CD4-positive, alpha-beta T cell treated with Interleukin-21 for 1 hour (primary cell): ENCODE data around the gene AIM2.
"Not testable (repeated sequence)": the region's sequence is repeated elsewhere in the genome, so short reads cannot be mapped to it uniquely, and the experiment has no call there.

Experiments
- DNase-seq: peaks from one replicate; pipeline ENCODE4 v3.0.0-alpha.2; 2020

The AIM2 gene

DNA sequence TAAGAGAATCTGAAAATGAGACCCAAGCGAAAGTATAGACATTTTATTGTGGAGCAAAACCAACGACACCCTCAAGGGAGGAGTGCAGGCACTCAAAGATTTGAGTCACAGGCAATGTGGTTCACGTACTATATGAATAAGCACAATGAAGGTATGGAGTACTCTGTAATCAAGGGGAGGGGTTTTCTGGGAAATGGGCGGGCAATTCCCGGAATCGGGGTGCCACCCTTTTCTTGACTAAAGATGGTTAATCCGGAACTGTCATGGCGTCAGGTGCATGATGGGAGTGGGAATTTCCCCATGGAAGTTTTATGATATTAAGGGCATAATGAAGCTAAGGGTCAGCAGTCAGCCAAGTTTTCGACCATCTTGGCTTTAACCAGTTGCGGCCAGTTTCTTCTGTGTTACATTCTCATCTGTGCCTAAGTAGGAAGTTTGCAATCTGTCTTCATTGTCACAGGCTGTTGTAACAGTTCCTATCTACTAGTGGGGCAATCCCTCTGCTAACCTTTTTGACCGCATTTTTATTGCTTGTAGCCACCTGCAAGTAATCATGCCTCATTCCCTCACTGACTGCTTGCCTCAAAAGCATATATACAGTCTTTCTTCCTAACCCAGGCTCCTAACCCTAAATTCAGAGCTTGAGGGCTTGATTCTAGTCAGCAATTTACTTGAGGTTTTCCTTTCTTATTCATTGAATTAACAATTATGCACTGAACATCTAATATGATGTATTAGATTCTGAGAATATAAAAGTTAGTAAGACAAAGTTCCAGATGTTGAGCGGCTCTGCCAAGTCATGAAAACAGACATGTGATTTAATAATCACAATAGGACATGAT lies 775 bp upstream of the AIM2 start:
- peak; percentile 98 for DNase-seq

DNA sequence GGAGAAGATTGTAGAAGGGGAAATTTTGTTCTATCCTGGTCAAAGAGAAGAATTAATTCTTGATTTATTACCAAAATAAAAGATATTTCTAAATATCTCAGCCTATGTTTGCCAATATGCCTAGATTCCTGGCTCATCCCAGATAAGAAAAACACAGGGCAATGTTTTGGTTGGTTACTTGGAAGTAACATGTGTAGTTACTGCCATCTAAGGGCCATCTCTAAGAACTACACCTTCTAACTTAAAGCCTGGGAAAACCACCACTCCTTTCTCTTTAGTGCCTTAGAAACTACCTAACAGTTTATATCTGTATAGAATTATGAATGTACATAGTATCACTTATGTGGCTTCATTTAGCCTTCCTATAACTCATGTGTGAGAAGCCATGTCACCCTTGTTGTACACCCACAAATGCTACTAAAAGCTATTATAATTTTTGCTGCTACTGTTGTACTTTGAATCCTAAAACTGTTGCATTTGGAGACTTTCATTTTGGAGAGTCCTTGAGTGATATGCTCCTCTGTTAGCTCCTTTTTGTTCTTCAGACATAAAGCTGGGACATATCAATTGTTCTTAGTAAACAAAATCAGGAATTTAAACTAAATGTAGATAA lies 4.5 kb downstream of the AIM2 start:
- DNase-seq, result peak; percentile 66

DNA sequence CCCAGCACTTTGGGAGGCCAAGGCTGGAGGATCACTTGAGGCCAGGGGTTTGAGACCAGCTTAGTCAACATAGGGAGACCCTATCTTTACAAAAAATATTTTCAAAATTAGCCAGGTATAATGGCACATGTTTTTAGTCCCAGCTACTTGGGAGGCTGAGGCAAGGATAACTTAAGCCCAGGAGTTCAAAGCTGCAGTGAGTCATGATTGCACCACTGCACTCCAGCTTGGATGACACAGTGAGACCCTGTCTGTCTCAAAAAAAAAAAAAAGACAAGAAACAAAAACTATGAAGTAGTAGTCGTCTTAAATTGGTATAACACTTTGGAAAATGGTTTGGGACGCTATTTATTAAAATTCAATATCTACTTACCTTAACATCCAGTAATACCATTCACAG lies 7.7 kb downstream of the AIM2 start:
- no peak for DNase-seq

DNA sequence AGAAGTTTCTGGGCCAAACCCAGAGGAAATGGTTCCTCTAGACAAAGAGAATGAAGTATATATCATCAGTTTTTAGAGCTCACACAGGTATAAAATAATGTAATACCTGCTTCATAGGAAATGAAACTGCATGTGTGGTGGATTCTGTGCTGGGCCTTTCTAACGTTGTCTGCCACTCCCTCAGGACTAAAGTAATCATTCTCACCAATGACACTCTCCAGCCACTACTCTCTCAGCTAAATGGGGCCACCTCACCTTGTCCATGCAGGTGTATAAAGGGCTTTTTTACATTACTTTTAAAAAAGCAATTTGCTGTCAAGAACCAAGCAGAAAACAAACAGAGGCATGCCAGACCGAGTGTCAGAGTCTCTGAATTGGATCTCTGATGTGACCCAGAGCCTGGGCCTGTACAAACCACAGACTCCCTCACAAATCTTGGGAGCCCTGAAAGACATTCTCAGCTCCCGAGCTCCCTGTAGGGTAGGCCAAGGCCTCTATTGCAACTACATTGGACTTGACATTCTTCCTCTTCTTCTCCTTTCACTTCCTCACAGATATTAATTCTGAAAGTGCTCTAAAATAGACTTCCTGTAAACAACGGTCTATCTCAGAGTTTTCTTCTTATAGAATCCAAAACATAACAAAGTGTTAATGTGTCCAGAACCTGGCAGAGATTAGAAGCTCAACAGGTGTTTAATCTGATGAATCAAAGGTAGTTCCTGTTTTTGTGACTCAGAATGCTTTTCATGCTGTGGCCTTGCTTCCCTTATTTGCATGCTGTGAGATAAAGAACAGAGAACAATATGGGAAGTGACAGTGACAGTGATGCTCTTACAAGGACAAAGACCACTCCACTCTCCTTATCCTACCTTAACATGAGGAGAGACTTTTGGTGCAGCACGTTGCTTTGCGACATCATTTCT lies 8.6 kb downstream of the AIM2 start:
- DNase-seq, result peak; percentile 49

DNA sequence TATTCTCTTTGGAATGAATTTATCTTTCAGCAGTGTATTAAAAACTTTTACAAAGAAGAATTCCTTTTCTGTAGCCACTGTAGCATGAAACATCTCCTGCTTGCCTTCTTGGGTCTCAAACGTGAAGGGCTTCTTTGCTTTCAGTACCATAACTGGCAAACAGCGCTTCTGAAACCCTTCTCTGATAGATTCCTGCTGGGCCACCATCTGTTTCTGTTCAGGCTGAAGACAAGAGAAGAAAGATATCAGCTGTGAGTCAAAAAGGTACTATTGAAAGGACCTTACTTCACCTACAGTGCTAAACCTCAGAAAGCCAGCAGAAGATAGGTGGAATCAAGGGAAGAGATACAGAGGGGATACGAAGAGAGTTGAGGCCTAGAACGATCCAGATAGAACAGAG lies 10.5 kb downstream of the AIM2 start:
- DNase-seq, result no peak

DNA sequence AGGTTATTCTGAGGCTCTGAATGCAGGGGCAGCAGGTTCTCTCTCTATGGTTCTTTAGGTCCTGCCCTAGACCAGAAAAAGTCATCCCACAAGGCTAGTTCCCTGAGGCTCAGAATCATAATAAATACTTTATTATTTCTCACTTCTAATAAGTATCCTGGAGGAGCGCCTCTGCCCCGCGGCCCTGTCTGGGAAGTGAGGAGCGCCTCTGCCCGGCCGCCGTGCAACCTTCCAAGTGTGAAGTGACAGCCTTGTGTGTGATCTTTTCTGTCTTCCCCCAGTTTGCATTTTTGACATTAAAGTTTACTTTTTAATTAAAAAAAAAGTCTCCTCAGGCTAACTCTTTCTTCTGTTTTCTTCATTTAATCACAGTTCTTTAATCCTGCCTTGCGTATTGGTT lies 11.5 kb downstream of the AIM2 start:
- no peak for DNase-seq

DNA sequence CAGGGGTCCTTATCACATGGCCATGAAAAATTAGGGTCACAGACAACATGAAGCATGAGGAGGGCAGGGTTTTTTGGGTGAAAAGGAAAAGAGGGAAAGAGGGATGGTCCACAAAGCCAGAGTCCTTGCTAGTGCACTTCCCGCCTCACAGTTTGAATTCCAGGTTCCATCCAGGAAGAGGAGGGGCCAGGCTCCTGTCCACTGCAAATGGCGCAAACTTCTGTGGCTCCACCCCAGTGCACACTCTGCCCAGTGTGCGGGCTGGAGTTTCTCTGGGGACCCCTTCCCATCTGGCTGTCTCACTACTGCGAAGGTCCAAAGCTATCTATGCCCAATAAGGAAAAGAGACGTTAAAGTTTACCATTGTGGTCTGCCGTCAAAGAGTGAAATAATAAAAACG lies 17.8 kb downstream of the AIM2 start:
- no peak for DNase-seq

DNA sequence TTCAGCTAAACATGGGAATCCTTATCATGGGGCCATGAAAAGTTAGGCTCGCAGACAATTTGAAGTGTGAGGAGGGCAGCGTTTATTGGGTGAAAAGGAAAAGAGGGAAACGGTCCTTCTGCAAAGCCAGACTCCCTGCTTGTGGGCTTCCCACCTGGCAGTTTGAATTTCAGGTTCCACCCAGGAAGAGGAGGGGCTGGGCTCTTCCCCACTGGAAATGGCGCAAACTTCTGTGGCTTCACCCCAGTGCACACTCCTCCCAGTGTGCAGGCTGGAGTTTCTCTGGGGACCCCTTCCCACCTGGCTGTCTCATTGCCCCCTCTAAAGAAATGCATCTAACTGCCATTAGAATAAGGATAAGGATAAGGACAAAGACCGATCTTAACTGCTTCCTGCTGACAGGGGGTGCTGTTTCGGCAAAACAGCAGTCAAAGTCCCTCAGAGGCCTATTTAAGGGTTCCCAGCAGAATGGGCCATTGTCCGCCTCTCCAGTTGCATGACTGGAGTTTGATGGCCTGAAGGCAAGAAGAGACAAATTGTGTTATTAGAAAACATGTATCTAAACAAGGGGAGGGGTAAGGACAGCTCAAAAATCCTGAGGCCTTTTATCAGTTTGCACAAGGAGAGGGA lies 20.4 kb downstream of the AIM2 start:
- DNase-seq, result no peak

DNA sequence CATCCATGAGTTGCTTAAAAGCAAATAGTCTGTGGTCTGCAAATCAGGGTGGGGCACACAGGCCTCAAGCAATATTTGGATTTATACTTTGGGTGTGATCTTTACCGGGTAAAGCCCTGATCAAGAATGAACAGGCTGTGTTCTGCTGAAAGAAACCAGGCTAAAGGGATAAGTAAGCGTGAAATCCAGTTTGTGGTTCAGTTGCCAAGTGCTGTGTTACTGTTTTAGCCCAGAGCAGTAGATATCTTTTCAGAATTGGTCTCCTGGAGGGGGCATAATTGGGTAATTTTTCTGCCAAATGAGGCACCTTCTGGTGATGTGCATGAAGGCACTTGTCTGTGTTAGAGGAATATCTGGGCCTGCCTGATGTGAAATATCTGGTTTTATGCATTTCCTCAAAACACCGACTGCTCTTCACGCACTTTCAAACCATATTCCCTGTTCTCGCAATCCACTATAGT lies 21.4 kb downstream of the AIM2 start:
- no peak for DNase-seq

DNA sequence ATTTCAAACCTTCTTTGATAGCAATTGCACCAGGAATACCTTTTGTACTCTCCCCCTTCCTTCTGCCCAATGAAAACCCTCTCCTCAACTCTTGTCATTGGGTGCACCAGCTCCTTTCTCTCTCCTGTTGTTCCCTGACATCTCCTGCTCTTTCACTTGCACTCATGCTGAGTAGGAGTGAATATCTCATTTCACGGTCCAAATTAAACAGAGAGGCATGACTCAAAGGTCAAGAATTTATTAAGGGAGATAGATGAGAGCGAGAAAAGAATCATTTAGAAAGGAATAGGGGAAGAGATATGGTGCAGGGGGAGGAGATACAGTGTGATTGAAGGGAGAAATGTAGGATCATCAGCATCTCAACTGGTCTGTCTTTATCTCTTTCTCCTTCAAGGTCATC lies 22.1 kb downstream of the AIM2 start:
- DNase-seq, result no peak

DNA sequence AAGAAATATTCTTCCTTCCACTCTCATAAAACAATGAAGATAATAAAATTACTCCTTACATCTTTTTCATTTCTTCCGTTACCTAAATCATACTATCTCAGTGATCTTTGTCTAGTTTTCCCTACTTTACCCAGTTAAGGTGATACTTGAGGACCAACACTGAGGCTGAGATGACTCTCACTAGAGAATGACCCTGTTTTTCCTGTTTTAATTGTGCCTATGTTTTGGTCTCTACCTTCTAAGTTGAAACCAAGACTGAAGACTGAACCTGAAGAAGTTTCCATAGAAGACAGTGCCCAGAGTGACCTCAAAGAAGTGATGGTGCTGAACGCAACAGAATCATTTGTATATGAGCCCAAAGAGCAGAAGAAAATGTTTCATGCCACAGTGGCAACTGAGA lies 25.1 kb downstream of the AIM2 start:
- no peak for DNase-seq

DNA sequence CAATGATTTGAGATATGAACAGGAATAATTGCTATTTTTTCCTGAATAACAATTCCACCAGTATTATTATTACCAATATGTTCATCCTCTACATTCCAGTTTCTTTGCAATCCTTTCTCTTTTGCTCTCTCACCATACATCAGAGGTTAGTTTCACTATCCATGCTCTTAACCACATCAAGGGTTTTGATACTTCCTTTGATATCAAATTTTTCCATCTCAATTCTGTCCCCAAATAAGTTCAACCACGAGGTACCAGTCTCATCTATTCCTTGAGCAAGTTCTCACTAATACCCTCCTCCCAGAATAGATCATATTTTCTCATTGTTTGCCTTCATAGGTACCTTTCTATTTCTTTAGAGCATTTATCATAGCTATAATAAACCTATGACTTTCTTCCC lies 30.1 kb downstream of the AIM2 start:
- peak; percentile 47 for DNase-seq

DNA sequence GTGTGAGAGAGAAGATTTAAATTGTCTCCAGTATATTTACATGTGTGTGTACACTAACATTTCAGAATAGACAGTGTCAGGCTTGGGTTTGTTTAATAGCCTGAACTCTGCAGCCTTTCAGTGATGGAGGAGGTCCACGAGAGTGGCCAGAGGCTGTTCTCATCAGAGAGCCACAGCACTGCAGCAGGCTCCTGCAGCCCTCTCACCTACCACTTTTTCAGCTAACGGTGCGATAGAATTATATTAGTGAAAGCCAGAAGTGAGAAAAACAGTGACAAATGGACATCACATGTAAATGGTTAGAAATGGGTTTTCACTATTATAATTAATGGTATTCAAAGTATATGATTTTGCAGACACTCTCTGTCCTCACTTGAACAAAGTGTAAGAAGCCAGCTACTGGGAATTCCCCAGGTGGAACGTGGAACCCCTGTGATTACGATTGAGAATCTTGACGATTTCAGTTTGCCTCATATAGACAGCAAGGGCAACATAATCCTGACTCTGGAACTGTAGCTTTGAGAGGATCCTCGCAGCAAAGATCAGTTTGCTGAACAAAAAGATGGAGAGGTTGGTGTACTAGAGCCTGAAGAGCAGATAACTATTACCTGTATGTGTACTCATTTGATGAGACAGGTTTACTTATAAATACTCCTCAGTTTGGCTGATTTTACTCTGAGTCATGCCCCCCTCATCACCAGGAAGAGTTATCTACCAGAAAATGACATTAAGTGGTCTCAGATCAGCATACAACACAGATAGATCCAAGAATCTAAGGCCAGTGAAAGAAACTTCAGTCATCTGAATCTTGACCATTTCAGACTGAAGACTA lies 35.5 kb downstream of the AIM2 start:
- no peak for DNase-seq

DNA sequence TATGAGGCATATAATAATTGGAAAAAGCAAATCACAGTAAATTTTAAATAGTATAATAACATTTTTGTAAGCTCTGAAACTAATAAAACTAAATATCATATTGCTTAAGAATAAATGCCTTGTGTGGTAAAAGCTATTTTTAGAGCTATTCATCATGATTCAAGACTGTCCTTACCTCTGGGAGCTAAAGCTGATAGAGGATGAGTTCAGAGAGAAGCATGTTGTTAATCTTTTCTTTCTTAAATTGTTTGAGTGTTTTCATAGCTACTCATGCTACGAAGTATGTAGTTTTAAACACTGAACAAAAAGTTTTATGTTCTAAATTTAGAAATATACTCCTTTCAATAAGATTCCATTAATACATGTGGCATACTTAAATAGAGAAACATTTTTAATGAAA lies 36.4 kb downstream of the AIM2 start:
- DNase-seq, result no peak

DNA sequence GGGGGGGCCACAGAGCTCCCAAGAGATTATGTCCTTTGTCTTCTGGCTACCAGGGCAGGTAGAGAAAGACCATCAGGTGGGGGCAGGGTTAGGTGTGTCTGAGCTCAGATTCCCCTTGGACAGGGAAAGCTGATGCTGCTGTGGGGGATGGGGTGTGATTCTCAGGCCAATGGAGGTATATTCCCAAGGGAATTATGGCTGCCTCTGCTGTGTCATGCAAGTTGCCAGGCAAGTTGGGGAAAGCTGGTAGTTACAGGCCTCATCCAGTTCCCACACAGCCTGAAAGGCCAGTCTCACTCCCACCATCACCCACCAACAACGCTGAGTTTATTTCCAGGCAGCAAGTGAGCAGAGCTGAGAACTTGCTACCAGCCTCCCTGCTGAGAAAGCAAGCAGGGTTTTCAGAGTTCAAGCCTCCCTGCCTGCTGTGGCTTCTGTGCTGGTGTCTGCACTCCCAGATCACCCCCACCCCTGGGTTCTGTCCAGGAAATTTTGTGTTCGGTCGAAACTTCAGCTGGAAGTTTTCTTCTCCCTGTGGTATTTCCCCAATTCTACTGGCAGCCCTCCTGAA lies 45.6 kb downstream of the AIM2 start:
- no peak for DNase-seq

DNA sequence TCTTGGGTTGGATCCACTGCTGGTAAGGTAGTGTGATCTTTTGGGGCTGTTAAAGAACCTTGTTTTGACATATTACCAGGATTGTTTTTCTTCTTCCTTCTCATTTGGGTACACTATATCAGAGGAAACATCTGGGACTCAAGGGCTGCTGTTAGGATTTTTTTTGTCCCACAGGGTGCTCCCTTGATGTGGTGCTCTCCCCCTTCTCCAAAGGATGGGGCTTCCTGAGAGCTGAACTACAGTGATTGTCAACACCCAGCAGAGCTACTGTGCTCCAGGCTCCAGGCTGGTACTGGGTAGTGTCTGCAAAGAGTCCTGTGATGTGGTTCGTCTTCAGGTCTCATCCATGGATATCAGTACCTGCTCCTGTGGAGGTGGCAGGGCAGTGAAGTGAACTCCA lies 46.3 kb downstream of the AIM2 start:
- DNase-seq, result no peak

DNA sequence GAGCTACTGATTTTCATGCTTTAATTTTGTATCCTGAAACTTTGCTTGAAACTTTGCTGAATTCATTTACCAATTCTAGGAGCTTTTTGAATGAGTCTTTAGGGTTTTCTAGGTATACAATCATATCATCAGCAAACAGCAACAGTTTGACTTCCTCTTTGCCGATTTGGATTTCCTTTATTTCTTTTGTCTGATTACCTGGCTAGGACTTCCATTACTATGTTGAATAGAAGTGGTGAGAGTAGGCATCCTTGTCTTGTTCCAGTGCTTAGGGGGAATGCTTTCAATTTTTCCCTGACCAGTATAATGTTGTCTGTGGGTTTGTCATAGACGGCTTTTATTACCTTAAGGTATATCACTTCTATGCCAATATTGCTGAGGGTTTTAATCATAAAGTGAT lies 49.7 kb downstream of the AIM2 start:
- DNase-seq, result not testable (repeated sequence)

DNA sequence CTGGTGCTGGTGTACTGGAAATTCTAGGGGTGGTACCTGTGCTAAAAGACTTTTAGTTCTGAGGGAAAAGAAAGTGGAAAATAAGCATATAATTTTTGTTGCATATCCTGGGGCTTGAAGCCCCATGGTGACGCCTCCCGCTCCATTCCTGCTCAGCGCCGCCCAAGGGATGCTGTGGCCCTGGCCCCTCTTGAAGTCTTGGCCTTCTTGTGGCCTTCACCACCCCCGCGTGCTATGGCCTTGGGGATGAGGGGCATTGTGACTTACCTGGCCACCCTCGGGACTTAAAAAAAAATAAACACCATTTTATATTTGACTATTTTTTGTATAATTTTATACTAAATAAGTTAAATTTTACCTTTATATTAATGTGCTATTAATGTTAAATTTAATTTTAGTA lies 51.5 kb downstream of the AIM2 start:
- DNase-seq, result no peak

DNA sequence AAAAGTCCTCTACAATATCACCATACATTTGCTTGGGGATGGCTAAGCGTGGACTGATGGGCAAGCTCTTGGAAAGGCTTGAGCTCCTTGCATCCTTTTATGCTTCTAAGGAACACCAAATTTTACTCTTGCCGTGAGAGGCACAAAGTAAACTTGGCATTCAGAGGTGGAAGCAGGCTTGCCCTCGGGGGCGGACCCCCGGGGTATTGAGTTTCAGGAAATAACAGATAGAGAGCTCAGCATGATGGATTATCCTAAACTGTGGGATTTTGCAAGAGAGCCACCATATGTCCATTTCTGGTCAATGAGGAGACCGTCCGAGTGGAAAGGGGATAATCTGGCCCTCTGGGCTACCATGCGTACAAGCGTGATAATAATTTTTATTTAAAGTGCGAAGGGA lies 52.8 kb downstream of the AIM2 start:
- no peak for DNase-seq

DNA sequence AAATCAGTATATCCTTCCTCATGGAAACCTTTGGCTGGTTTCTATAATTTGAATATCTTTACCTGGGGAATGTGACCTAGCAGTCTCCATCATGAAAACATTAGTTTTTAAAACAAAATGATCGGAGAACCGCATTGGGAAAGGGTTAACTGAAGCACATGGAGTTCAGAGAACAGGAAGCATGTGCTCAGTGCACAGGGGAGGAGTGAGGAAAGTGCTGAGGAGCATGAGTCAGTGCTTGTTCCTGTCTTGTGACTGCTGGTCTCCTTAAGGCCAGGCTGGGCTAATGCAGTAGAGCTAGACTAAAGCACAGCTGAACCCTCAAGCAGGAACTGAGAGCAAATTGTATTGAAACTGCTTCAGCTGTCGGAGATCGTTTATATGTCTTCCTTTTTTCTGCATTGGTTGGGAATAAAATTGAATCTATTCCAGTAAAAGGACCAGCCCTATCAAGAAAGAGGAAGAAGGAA lies 61.1 kb downstream of the AIM2 start:
- peak; percentile 76 for DNase-seq

DNA sequence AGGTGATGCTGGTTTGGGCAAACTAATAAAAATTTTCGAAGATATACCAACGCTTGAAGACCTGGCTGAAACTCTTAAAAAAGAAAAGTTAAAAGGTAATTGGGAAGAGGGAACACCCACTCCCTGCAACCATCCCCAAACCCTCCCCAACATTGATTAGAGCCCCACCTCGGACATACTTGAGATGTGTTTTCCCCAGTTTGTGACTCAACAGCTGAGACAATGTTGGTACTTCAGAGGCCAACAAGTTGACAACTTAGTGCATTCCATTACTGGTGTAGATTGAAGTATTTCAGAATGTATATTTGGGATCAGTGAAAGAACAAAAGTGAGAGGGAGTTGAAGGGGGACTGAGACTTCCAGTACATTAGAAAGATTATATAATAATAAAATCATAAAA lies 61.7 kb downstream of the AIM2 start:
- no peak for DNase-seq
